GOT3 (cell line): ENCODE data around the gene FBN3.

Source experiments
- DNase-seq: peaks from one replicate; lab custom pipeline; 2025; ENCODE audit warnings: mixed read lengths; lab: John Stamatoyannopoulos, UW

FBN3 gene

DNA sequence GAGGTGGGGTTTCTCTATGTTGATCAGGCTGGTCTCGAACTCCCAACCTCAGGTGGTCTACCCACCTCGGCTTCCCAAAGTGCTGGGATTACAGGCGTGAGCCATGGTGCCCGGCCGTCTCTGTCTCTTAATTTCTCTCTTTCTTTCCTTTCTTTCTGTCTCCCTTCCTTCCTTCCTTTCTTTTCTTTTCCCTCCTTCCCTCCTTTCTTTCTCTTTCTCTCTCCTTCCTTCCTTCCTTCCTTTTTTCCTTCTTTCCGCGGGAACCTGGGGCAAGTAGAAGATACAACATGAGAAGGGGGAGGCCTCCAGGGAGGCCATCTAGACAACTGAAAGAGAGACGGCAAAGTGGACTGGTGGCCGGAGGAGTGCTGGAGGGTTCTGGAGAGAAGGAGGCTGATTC is 128.7 kb downstream of the FBN3 start:
- no peak for DNase-seq

DNA sequence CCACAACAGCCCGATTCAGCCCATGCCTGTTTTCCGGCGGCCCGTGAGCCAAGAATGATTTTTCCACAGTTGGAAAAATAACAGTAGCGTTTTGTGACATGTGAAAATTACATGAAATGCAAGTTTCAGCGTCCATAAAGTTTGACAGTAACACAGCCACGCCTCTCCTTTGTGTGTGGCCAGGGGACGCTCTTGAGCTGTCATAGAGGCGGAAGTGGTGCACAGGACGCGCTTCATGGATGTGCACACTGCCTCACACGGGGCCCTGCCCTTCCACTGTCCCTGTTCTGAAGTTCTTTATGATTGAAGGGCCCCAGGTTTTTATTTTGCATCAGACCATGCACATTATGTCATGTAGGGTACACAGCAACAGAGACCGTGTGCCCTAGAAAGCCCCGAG is 131.6 kb downstream of the FBN3 start:
- no peak for DNase-seq
